Measurements from ENCODE around the gene ZNF580. TPM values are rescaled to one million over a fixed set of nuclear protein-coding genes. Genes with fewer than 3 reads are reported as not detected.

Gene ZNF580
- total and polyA plus RNA-seq, 2 of the 13 experiments (the other 11 are each of a cell fraction or from before 2014, with no cell fraction given) = 4.4 to 6.0 TPM

GRCh38 chr19:55653651-55654322 lies 13.0 kb downstream of the ZNF580 start (continued):
- TF ChIP-seq DDIT3 (CRISPR knock-in tag; IDR thresholded peaks at IDR 0.05) = no peak
- no peak for TF ChIP-seq MTA3 (CRISPR knock-in tag; IDR thresholded peaks at IDR 0.05)
- peak; percentile 95 for TF ChIP-seq XRCC5 (optimal IDR thresholded peaks at IDR 0.05; ENCODE audit: low read length)
- no peak for TF ChIP-seq MLLT10 (CRISPR knock-in tag; IDR thresholded peaks at IDR 0.05)
- 0 out of 2 replicates have a peak, but pooled peaks have one; percentile 31 for TF ChIP-seq ZNF777 (CRISPR knock-in tag; IDR thresholded peaks at IDR 0.05)
- peak; percentile 87 for TF ChIP-seq HOXA3 (CRISPR knock-in tag; IDR thresholded peaks at IDR 0.05)
- TF ChIP-seq ZSCAN20 (CRISPR knock-in tag; IDR thresholded peaks at IDR 0.05; ENCODE audit: borderline replicate concordance) = 0 out of 2 replicates have a peak, but pooled peaks have one; percentile 57
- no peak for TF ChIP-seq ZNF878 (CRISPR knock-in tag; IDR thresholded peaks at IDR 0.05)
- TF ChIP-seq ZNF180 (CRISPR knock-in tag; IDR thresholded peaks at IDR 0.05; ENCODE audit: borderline replicate concordance, low read depth) = no peak; the same call in 1 of the 2 replicates
- TF ChIP-seq MBNL3 (CRISPR knock-in tag; conservative IDR thresholded peaks at IDR 0.05) = no peak
- TF ChIP-seq ZNF484 (CRISPR knock-in tag; IDR thresholded peaks at IDR 0.05; ENCODE audit: borderline replicate concordance, low read depth) = no peak
- peak; percentile 77; the same call in 1 of the 2 replicates for TF ChIP-seq CBX5 (CRISPR knock-in tag; IDR thresholded peaks at IDR 0.05; ENCODE audit: borderline replicate concordance)
- no peak for TF ChIP-seq THAP7 (CRISPR knock-in tag; IDR thresholded peaks at IDR 0.05)
- TF ChIP-seq ZNF207 (IDR thresholded peaks at IDR 0.05; ENCODE audit: borderline replicate concordance) = no peak
- TF ChIP-seq ZNF567 (CRISPR knock-in tag; IDR thresholded peaks at IDR 0.05; ENCODE audit: borderline replicate concordance) = no peak
- TF ChIP-seq RORA (CRISPR knock-in tag; IDR thresholded peaks at IDR 0.05) = 0 out of 2 replicates have a peak, but pooled peaks have one; percentile 81
- peak; percentile 81 for TF ChIP-seq TFDP1 (CRISPR knock-in tag; IDR thresholded peaks at IDR 0.05; ENCODE audit: borderline replicate concordance)
- TF ChIP-seq PRDM10 (CRISPR knock-in tag; IDR thresholded peaks at IDR 0.05; ENCODE audit: low read depth) = peak; percentile 65; the same call in 1 of the 2 replicates
- TF ChIP-seq ZFP91 (CRISPR knock-in tag; IDR thresholded peaks at IDR 0.05; ENCODE audit: borderline replicate concordance) = peak; percentile 48
- peak; percentile 40 for TF ChIP-seq NCOA2 (CRISPR knock-in tag; IDR thresholded peaks at IDR 0.05)
